Astrocyte (in vitro differentiated cells and primary cell): Measurements from ENCODE around the gene RTF1. TPM values are rescaled to one million over a fixed set of nuclear protein-coding genes. Genes with fewer than 3 reads are reported as not detected.

Experiments used
- DNase-seq: peaks from one replicate; pipeline ENCODE4 v3.0.0-alpha.2; 2010; ENCODE audit warnings: low read depth
- FAIRE-seq: peaks from 2 replicates; lab custom pipeline; 2011; peaks lifted over from hg19 to GRCh38; lab: Jason Lieb, UNC
- H2AFZ ChIP-seq: 2 replicates; pipeline ENCODE4 v1.6.0; 2012; ENCODE audit warnings: low read depth, low read length, inconsistent platforms
- H3K27ac ChIP-seq: 2 replicates; pipeline ENCODE4 v1.5.1; 2011; ENCODE audit warnings: low read depth, low read length, inconsistent platforms
- H3K27me3 ChIP-seq: 2 replicates; pipeline ENCODE4 v1.6.0; 2011; ENCODE audit warnings: low read length, inconsistent platforms; ENCODE audit not compliant: insufficient read depth
- H3K36me3 ChIP-seq: 2 replicates; pipeline ENCODE4 v1.5.1; 2011; ENCODE audit warnings: low read length, inconsistent platforms; ENCODE audit not compliant: insufficient read depth
- H3K4me1 ChIP-seq: 2 replicates; pipeline ENCODE4 v1.5.1; 2011; ENCODE audit warnings: low read length, inconsistent platforms; ENCODE audit not compliant: insufficient read depth
- H3K4me2 ChIP-seq: 2 replicates; pipeline ENCODE4 v1.6.0; 2012; ENCODE audit warnings: low read length, inconsistent platforms
- H3K4me3 ChIP-seq: 2 replicates; pipeline ENCODE4 v1.5.1; 2011; ENCODE audit warnings: low read depth, mild to moderate bottlenecking, low read length, inconsistent platforms; ENCODE audit not compliant: insufficient read depth
- H3K79me2 ChIP-seq: 2 replicates; pipeline ENCODE4 v1.6.0; 2012; ENCODE audit warnings: mild to moderate bottlenecking, low read length, inconsistent platforms; ENCODE audit not compliant: insufficient read depth
- H3K9ac ChIP-seq: 2 replicates; pipeline ENCODE4 v1.6.0; 2012; ENCODE audit warnings: mild to moderate bottlenecking, low read length, inconsistent platforms
- H3K9me3 ChIP-seq: 2 replicates; pipeline ENCODE4 v1.5.1; 2012; ENCODE audit warnings: low read depth, mild to moderate bottlenecking, low read length, inconsistent platforms; ENCODE audit not compliant: insufficient read depth
- H4K20me1 ChIP-seq: 2 replicates; pipeline ENCODE4 v1.6.0; 2012; ENCODE audit warnings: low read length, inconsistent platforms; ENCODE audit not compliant: insufficient read depth
- H3K27ac Mint-ChIP-seq: one replicate; pipeline ENCODE4 v1.8.0; 2021; ENCODE audit warnings: mild to moderate bottlenecking, mixed read lengths; ENCODE audit not compliant: unreplicated experiment
- H3K27me3 Mint-ChIP-seq: one replicate; pipeline ENCODE4 v1.8.0; 2021; ENCODE audit warnings: low read depth, mixed read lengths; ENCODE audit not compliant: unreplicated experiment
- H3K36me3 Mint-ChIP-seq: one replicate; pipeline ENCODE4 v1.8.0; 2021; ENCODE audit warnings: low read depth, mixed read lengths; ENCODE audit not compliant: unreplicated experiment
- H3K4me1 Mint-ChIP-seq: one replicate; pipeline ENCODE4 v1.8.0; 2021; ENCODE audit warnings: low read depth, mixed read lengths; ENCODE audit not compliant: unreplicated experiment
- H3K4me3 Mint-ChIP-seq: one replicate; pipeline ENCODE4 v1.8.0; 2021; ENCODE audit warnings: mild to moderate bottlenecking, moderate library complexity, mixed read lengths; ENCODE audit not compliant: unreplicated experiment
- H3K9me3 Mint-ChIP-seq: one replicate; pipeline ENCODE4 v1.8.0; 2021; ENCODE audit warnings: mild to moderate bottlenecking, mixed read lengths; ENCODE audit not compliant: unreplicated experiment
- CTCF ChIP-seq: IDR thresholded peaks from 2 replicates; pipeline ENCODE4 v1.5.1; 2011; ENCODE audit warnings: low read depth, mild to moderate bottlenecking, inconsistent platforms, low read length, moderate library complexity; ENCODE audit not compliant: insufficient read depth
- EZH2 ChIP-seq: IDR thresholded peaks from 2 replicates; pipeline ENCODE4 v1.6.1; 2012; ENCODE audit warnings: mild to moderate bottlenecking, low read length, inconsistent platforms; ENCODE audit not compliant: insufficient read depth
- total RNA-seq: library from RNA; stranded (reverse); gene quantifications from 2 replicates; pipeline ENCODE4 v1.2.1, GENCODE V29; 2021

Gene RTF1
- total RNA-seq, 1 donor from 2014 or later = 42.0 TPM

- H3K9me3 Mint-ChIP-seq = no peaks in the 10 kb centered on the region
- no peaks in the 10 kb centered on the region for H3K4me1 ChIP-seq
- no peaks in the 10 kb centered on the region for H3K36me3 ChIP-seq
- H3K27me3 ChIP-seq = no peaks in the 10 kb centered on the region
- no peak overlapping the region for H3K9ac ChIP-seq
- no peaks in the 10 kb centered on the region for H3K9me3 ChIP-seq
- H4K20me1 ChIP-seq = no peaks in the 10 kb centered on the region
- H3K4me2 ChIP-seq = no peak overlapping the region
- DNase-seq (no peak), FAIRE-seq (no peak)
- H3K27me3 Mint-ChIP-seq = no peaks in the 10 kb centered on the region
- no peak for TF ChIP-seq CTCF
- no peak for TF ChIP-seq EZH2
- H2AFZ ChIP-seq = no peak overlapping the region
- H3K36me3 Mint-ChIP-seq = no peaks in the 10 kb centered on the region
- H3K79me2 ChIP-seq = no peaks in the 10 kb centered on the region
- H3K27ac Mint-ChIP-seq = peak overlapping the region; percentile 73
- H3K27ac ChIP-seq = no peak overlapping the region
- H3K4me3 ChIP-seq = no peak overlapping the region
- peaks cover 6% of the 10 kb centered on the region for H3K4me1 Mint-ChIP-seq
- no peak overlapping the region for H3K4me3 Mint-ChIP-seq
Measured at GRCh38 chr15:41408234-41408641, 8.7 kb upstream of the RTF1 start.

GRCh38 chr15:41411031-41411430 lies 5.9 kb upstream of the RTF1 start:
- H3K36me3 Mint-ChIP-seq = no peaks in the 10 kb centered on the region
- H3K4me1 Mint-ChIP-seq = peaks cover 8% of the 10 kb centered on the region
- no peak overlapping the region for H3K4me3 Mint-ChIP-seq
- no peak overlapping the region for H3K27ac Mint-ChIP-seq
- Histone ChIP-seq H3K36me3 (no peaks in the 10 kb centered on the region), H3K79me2 (peaks cover 6% of the 10 kb centered on the region), H3K27ac (no peak overlapping the region), H3K9me3 (no peaks in the 10 kb centered on the region), H3K27me3 (no peaks in the 10 kb centered on the region), H3K4me3 (no peak overlapping the region), H2AFZ (no peak overlapping the region), H3K9ac (no peak overlapping the region), H4K20me1 (no peaks in the 10 kb centered on the region), H3K4me2 (no peak overlapping the region), H3K4me1 (no peaks in the 10 kb centered on the region)
- no peak for DNase-seq
- no peaks in the 10 kb centered on the region for H3K27me3 Mint-ChIP-seq
- FAIRE-seq = no peak
- no peak for TF ChIP-seq EZH2
- no peak for TF ChIP-seq CTCF
- no peaks in the 10 kb centered on the region for H3K9me3 Mint-ChIP-seq

- H3K9ac ChIP-seq = no peak overlapping the region
- FAIRE-seq = no peak
- no peaks in the 10 kb centered on the region for H3K27me3 Mint-ChIP-seq
- H4K20me1 ChIP-seq = no peaks in the 10 kb centered on the region
- H3K79me2 ChIP-seq = peaks cover 10% of the 10 kb centered on the region
- no peaks in the 10 kb centered on the region for H3K9me3 ChIP-seq
- H3K27ac Mint-ChIP-seq = no peak overlapping the region
- DNase-seq = no peak
- no peaks in the 10 kb centered on the region for H3K27me3 ChIP-seq
- H3K4me2 ChIP-seq = no peak overlapping the region
- peaks cover 2% of the 10 kb centered on the region for H3K36me3 Mint-ChIP-seq
- no peak overlapping the region for H3K27ac ChIP-seq
- no peaks in the 10 kb centered on the region for H3K36me3 ChIP-seq
- no peak overlapping the region for H3K4me3 Mint-ChIP-seq
- TF ChIP-seq CTCF (no peak), EZH2 (no peak)
- no peak overlapping the region for H2AFZ ChIP-seq
- no peaks in the 10 kb centered on the region for H3K9me3 Mint-ChIP-seq
- no peak overlapping the region for H3K4me3 ChIP-seq
- H3K4me1 Mint-ChIP-seq = peaks cover 10% of the 10 kb centered on the region
- H3K4me1 ChIP-seq = no peaks in the 10 kb centered on the region
Measured at GRCh38 chr15:41411441-41411840, 5.5 kb upstream of the RTF1 start.
